Panc1 (cell line): ENCODE data around the gene MARCHF9. TPM values are rescaled to one million over a fixed set of nuclear protein-coding genes. Genes with fewer than 3 reads are reported as not detected.

Experiments used
- ATAC-seq: fragments of 200-7000 bp; cut with Tn5 transposase; 2 replicates; pipeline ENCODE4 v1.9.1; 2020; ENCODE audit warnings: mild to moderate bottlenecking, moderate library complexity
- BruUV-seq: library from RNA; stranded (reverse); fragments of 400-500 nt; replicated peaks from 2 replicates; lab custom pipeline; 2021; lab: Mats Ljungman, UMichigan
- CTCF ChIA-PET: fragments of 300-600 bp; sonication (Branson Sonifier 250); formaldehyde crosslinking; loops from one replicate; lab custom pipeline; 2022; ENCODE audit warnings: antibody characterized with exemption; lab: Charles Lee
- POLR2A ChIA-PET: fragments of 300-600 bp; sonication (Branson Sonifier 250); formaldehyde crosslinking; loops from one replicate; lab custom pipeline; 2022; ENCODE audit warnings: antibody characterized with exemption; lab: Charles Lee
- DNase-seq: peaks from one replicate; pipeline ENCODE4 v3.0.0-alpha.2; 2010; ENCODE audit warnings: low read depth, low spot score
- H3K27ac ChIP-seq: 2 replicates; pipeline ENCODE4 v1.5.1; 2011; ENCODE audit warnings: mild to moderate bottlenecking, low read length, inconsistent platforms
- H3K27me3 ChIP-seq: fragments of 200-500 bp; sonication (Bioruptor generic); 2 replicates; pipeline ENCODE4 v1.6.0; 2014; ENCODE audit warnings: low read length, inconsistent platforms; ENCODE audit not compliant: control insufficient read depth, insufficient read depth
- H3K36me3 ChIP-seq: fragments of 200-500 bp; sonication (Bioruptor generic); 2 replicates; pipeline ENCODE4 v1.5.1; 2014; ENCODE audit warnings: inconsistent platforms, mild to moderate bottlenecking, low read length, moderate library complexity; ENCODE audit not compliant: control insufficient read depth, insufficient read depth
- H3K4me1 ChIP-seq: 2 replicates; pipeline ENCODE4 v1.5.1; 2011; ENCODE audit warnings: inconsistent platforms, mild to moderate bottlenecking, low read length, moderate library complexity; ENCODE audit not compliant: control insufficient read depth, insufficient read depth
- H3K4me3 ChIP-seq, 2 experiments: 2 replicates each; pipeline ENCODE4 v1.5.1; 2011 to 2012; ENCODE audit warnings: low read depth in 2 of 2, low read length in 2 of 2, mild to moderate bottlenecking in 2 of 2, inconsistent platforms in 1 of 2, moderate library complexity in 1 of 2
- H3K9me3 ChIP-seq: fragments of 200-500 bp; sonication (Bioruptor generic); 2 replicates; pipeline ENCODE4 v1.5.1; 2014; ENCODE audit warnings: low read depth, mild to moderate bottlenecking, inconsistent platforms, low read length, moderate library complexity; ENCODE audit not compliant: control insufficient read depth, insufficient read depth
- CTCF ChIP-seq: fragments of 450-650 bp; IDR thresholded peaks from 2 replicates; pipeline ENCODE4 v1.5.1; 2017; ENCODE audit warnings: mild to moderate bottlenecking
- POLR2AphosphoS5 ChIP-seq: IDR thresholded peaks from 2 replicates; pipeline ENCODE4 v1.6.1; 2012; ENCODE audit warnings: mild to moderate bottlenecking, low read depth, low read length, moderate library complexity
- REST ChIP-seq, 2 experiments: IDR thresholded peaks; 2 replicates each; pipeline ENCODE4 v1.6.1; 2011 to 2012; ENCODE audit warnings: low read depth in 2 of 2, control low read depth in 1 of 2, low read length in 1 of 2, mild to moderate bottlenecking in 1 of 2, moderate library complexity in 1 of 2; ENCODE audit not compliant: insufficient read depth in 1 of 2
- SIN3A ChIP-seq: IDR thresholded peaks from 2 replicates; pipeline ENCODE4 v1.6.1; 2012; ENCODE audit warnings: low read depth, mild to moderate bottlenecking, low read length, moderate library complexity, borderline replicate concordance; ENCODE audit not compliant: insufficient read depth
- TCF7L2 ChIP-seq: IDR thresholded peaks from 2 replicates; pipeline ENCODE4 v1.6.1; 2011; ENCODE audit warnings: mild to moderate bottlenecking, low read depth, low read length, inconsistent platforms
- in situ Hi-C: cut with HindIII; loops from 2 replicates; pipeline ENCODE4 v1.10.0; 2016; ENCODE audit warnings: low sequenced_read_pairs, low pct_unique_long_range_greater_than_20kb
- intact Hi-C: fragments of 100-400 bp; cut with micrococcal nuclease; formaldehyde crosslinking; loops from one replicate; pipeline ENCODE4 v1.10.0; 2022; ENCODE audit not compliant: unreplicated experiment
- total RNA-seq: library from RNA; stranded (reverse); gene quantifications from one replicate; pipeline ENCODE4 v1.2.1, GENCODE V29; 2021; ENCODE audit not compliant: unreplicated experiment

Gene MARCHF9
- total RNA-seq, 1 experiment from 2014 or later = 2.3 TPM

- DNase-seq (no peak), ATAC-seq (no peak)
- BruUV-seq = no TSS peak
- ChIA-PET POLR2A (no interaction called here), CTCF (no interaction called here)
- H3K36me3 ChIP-seq = no peaks in the 10 kb centered on the region
- H3K4me3 ChIP-seq = no peak overlapping the region
- intact Hi-C loops (no loop called here), in situ Hi-C loops (no loop called here)
- no peaks in the 10 kb centered on the region for H3K9me3 ChIP-seq
- H3K4me1 ChIP-seq = peaks cover 8% of the 10 kb centered on the region; the same call in 1 of the 2 replicates
- H3K27me3 ChIP-seq = no peaks in the 10 kb centered on the region
- no peak overlapping the region for H3K27ac ChIP-seq
- TF ChIP-seq POLR2AphosphoS5 (no peak), REST (IDR thresholded peaks at IDR 0.05; ENCODE audit: insufficient read depth in 1 of 2, low read depth in 2 of 2, low read length in 1 of 2) (no peak), TCF7L2 (no peak)
Measured at GRCh38 chr12:57731411-57732080, 23.4 kb upstream of the MARCHF9 start.

GRCh38 chr12:57732270-57732669 is 22.6 kb upstream of the MARCHF9 start:
- no peaks in the 10 kb centered on the region for H3K36me3 ChIP-seq
- BruUV-seq = no TSS peak
- H3K27ac ChIP-seq = no peak overlapping the region
- H3K27me3 ChIP-seq = no peaks in the 10 kb centered on the region; the same call in 1 of the 2 replicates
- H3K4me3 ChIP-seq = no peak overlapping the region
- in situ Hi-C loops = no loop called here
- peaks cover 7% of the 10 kb centered on the region; the same call in 1 of the 2 replicates for H3K4me1 ChIP-seq
- intact Hi-C loops = no loop called here
- DNase-seq (no peak), ATAC-seq (no peak)
- TF ChIP-seq SIN3A (no peak), REST (IDR thresholded peaks at IDR 0.05; ENCODE audit: insufficient read depth in 1 of 2, low read depth in 2 of 2, low read length in 1 of 2) (no peak), POLR2AphosphoS5 (no peak), CTCF (no peak), TCF7L2 (no peak)
- no peaks in the 10 kb centered on the region for H3K9me3 ChIP-seq
- CTCF ChIA-PET = no interaction called here
- POLR2A ChIA-PET = no interaction called here
